ENCODE measurements around the gene HNF4A. TPM values are rescaled to one million over a fixed set of nuclear protein-coding genes. Genes with fewer than 3 reads are reported as not detected.

HNF4A gene
- total and polyA plus RNA-seq, 2 of the 13 experiments (the other 11 are each of a cell fraction or from before 2014, with no cell fraction given), result 80.9 to 169 TPM

- TF ChIP-seq ZFP82 (CRISPR knock-in tag; IDR thresholded peaks at IDR 0.05; ENCODE audit: borderline replicate concordance) (0 out of 2 replicates have a peak, but pooled peaks have one; percentile 64), BCLAF1 (IDR thresholded peaks at IDR 0.05) (no peak), TEAD3 (CRISPR knock-in tag; optimal IDR thresholded peaks at IDR 0.05; ENCODE audit: borderline replicate concordance) (peak; percentile 56), E2F2 (CRISPR knock-in tag; IDR thresholded peaks at IDR 0.05; ENCODE audit: borderline replicate concordance) (no peak; the same call in none of the 2 replicates), BRCA1 (CRISPR knock-in tag; IDR thresholded peaks at IDR 0.05) (0 out of 2 replicates have a peak, but pooled peaks have one; percentile 52), HNRNPH1 (optimal IDR thresholded peaks at IDR 0.05; ENCODE audit: low read depth, low read length) (peak; percentile 89), ZNF841 (CRISPR knock-in tag; IDR thresholded peaks at IDR 0.05; ENCODE audit: borderline replicate concordance) (no peak), JUNB (CRISPR knock-in tag; IDR thresholded peaks at IDR 0.05; ENCODE audit: borderline replicate concordance) (no peak), ZBTB1 (CRISPR knock-in tag; IDR thresholded peaks at IDR 0.05; ENCODE audit: borderline replicate concordance) (no peak), ZNF335 (CRISPR knock-in tag; IDR thresholded peaks at IDR 0.05) (no peak), GTF3A (CRISPR knock-in tag; conservative IDR thresholded peaks at IDR 0.05) (0 out of 2 replicates have a peak, but pooled peaks have one; percentile 8), CBFB (CRISPR knock-in tag; IDR thresholded peaks at IDR 0.05) (peak; percentile 23; the same call in 1 of the 2 replicates), MAZ (IDR thresholded peaks at IDR 0.05; ENCODE audit: borderline replicate concordance, low read depth, low read length) (0 out of 2 replicates have a peak, but pooled peaks have one; percentile 47), MAZ (CRISPR knock-in tag; IDR thresholded peaks at IDR 0.05; ENCODE audit: low read depth) (peak; percentile 64), DZIP1 (CRISPR knock-in tag; IDR thresholded peaks at IDR 0.05) (peak; percentile 96), ZNF367 (CRISPR knock-in tag; IDR thresholded peaks at IDR 0.05; ENCODE audit: borderline replicate concordance) (no peak)
- TF ChIP-seq, protein P1, sequence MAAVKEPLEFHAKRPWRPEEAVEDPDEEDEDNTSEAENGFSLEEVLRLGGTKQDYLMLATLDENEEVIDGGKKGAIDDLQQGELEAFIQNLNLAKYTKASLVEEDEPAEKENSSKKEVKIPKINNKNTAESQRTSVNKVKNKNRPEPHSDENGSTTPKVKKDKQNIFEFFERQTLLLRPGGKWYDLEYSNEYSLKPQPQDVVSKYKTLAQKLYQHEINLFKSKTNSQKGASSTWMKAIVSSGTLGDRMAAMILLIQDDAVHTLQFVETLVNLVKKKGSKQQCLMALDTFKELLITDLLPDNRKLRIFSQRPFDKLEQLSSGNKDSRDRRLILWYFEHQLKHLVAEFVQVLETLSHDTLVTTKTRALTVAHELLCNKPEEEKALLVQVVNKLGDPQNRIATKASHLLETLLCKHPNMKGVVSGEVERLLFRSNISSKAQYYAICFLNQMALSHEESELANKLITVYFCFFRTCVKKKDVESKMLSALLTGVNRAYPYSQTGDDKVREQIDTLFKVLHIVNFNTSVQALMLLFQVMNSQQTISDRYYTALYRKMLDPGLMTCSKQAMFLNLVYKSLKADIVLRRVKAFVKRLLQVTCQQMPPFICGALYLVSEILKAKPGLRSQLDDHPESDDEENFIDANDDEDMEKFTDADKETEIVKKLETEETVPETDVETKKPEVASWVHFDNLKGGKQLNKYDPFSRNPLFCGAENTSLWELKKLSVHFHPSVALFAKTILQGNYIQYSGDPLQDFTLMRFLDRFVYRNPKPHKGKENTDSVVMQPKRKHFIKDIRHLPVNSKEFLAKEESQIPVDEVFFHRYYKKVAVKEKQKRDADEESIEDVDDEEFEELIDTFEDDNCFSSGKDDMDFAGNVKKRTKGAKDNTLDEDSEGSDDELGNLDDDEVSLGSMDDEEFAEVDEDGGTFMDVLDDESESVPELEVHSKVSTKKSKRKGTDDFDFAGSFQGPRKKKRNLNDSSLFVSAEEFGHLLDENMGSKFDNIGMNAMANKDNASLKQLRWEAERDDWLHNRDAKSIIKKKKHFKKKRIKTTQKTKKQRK (IDR thresholded peaks at IDR 0.05; ENCODE audit: low read length), result no peak
Measured at GRCh38 chr20:44400970-44401769, 45.7 kb downstream of the HNF4A start (continued).
